ENCODE measurements around the gene NPB.

The NPB gene

DNA sequence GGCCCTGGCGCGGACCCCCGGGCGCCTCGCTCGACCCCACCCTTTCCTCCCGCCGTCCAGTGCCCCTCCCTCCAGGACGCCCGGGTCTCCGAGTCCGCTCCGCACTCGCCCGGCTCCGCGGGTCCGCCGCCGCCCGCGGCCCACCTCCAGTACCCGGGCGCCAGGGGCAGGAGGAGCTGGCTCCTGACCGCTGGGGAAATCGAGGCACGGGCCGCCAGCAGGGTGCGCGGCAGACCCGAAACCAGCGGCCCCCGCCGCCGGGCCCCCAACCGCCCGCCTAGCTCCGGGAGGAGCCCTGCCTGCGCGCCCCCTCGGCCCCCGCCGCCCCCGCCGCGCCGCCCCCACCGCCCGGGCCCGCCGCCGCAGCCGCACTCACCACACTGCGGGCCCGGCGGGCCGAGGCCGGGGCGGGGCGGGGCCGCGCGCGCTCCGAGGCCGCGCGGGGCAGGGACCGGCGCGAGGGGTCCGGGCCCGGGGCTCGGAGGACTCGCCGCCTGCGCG is 25.2 kb downstream of the NPB start:
- TF ChIP-seq POLR2AphosphoS5 (IDR thresholded peaks at IDR 0.05; ENCODE audit: low read depth, low read length) = no peak
- TF ChIP-seq TAF1 (IDR thresholded peaks at IDR 0.05; ENCODE audit: borderline replicate concordance, insufficient read depth, low read length) = no peak
- no peak for TF ChIP-seq FOXP2 (optimal IDR thresholded peaks at IDR 0.05; ENCODE audit: borderline replicate concordance, extremely low read depth, extremely low read length, insufficient read depth)
- TF ChIP-seq, protein P1, sequence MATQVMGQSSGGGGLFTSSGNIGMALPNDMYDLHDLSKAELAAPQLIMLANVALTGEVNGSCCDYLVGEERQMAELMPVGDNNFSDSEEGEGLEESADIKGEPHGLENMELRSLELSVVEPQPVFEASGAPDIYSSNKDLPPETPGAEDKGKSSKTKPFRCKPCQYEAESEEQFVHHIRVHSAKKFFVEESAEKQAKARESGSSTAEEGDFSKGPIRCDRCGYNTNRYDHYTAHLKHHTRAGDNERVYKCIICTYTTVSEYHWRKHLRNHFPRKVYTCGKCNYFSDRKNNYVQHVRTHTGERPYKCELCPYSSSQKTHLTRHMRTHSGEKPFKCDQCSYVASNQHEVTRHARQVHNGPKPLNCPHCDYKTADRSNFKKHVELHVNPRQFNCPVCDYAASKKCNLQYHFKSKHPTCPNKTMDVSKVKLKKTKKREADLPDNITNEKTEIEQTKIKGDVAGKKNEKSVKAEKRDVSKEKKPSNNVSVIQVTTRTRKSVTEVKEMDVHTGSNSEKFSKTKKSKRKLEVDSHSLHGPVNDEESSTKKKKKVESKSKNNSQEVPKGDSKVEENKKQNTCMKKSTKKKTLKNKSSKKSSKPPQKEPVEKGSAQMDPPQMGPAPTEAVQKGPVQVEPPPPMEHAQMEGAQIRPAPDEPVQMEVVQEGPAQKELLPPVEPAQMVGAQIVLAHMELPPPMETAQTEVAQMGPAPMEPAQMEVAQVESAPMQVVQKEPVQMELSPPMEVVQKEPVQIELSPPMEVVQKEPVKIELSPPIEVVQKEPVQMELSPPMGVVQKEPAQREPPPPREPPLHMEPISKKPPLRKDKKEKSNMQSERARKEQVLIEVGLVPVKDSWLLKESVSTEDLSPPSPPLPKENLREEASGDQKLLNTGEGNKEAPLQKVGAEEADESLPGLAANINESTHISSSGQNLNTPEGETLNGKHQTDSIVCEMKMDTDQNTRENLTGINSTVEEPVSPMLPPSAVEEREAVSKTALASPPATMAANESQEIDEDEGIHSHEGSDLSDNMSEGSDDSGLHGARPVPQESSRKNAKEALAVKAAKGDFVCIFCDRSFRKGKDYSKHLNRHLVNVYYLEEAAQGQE (IDR thresholded peaks at IDR 0.05; ENCODE audit: insufficient read depth in 1 of 2, low read depth in 2 of 2, low read length in 2 of 2) = no peak
- TF ChIP-seq SIN3A (IDR thresholded peaks at IDR 0.05; ENCODE audit: borderline replicate concordance, insufficient read depth, low read length) = no peak

DNA sequence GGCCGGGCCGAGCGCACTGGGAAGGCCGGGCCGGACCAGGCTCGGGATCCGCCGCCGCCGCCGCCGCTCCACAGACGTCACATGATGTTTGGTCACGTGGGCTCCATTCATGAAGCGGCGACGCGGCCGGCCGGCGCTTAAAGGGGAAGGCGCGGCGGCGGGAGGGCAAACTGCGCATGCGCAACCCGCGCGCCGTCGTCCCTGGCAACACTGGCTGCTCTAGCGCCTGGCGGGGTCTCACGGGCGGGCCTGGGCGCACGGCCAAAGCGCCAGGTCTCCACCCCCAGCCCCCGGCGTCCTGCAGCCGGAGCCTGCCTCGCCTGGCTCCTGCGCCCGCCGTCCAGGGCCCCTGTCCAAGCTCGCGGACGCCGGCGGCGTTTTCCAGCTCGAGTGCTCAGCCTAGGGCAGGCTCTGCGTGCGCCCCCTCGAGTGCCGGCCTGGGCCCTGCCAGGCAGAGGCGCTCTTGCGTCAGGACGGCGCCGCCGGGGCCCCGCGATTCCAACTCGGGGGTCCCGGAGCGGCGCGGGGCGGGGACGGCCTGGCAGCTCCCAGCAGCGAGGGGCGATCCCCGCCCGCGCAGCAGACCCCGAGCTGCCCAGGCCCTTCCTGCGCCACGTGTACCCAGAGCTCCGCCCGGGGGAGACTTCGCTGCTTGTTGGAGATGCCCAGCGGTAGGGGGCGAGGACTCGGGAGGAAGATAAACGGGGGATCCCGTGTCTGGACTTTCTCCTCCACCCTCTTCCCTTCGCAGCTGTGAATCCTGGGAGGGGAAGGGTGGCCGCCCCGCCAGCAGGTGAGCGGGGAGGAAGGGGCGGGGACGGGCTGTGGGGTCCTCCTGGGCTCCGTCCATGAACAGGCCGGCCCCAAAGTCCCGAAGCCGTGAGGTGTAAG is 25.9 kb downstream of the NPB start, which contains the start of gene MAFG:
Gene MAFG, minus strand, starts transcription at position 83 of the 891 bp plus-strand sequence. CDS start 4,550 bp downstream, outside the sequence.
- TF ChIP-seq, protein P1 (IDR thresholded peaks at IDR 0.05; ENCODE audit: insufficient read depth in 1 of 2, low read depth in 2 of 2, low read length in 2 of 2) = no peak
- TF ChIP-seq POLR2AphosphoS5 (IDR thresholded peaks at IDR 0.05; ENCODE audit: low read depth, low read length) (peak; percentile 60; the same call in 1 of the 2 replicates), SIN3A (IDR thresholded peaks at IDR 0.05; ENCODE audit: borderline replicate concordance, insufficient read depth, low read length) (peak; percentile 82; the same call in 1 of the 2 replicates)

DNA sequence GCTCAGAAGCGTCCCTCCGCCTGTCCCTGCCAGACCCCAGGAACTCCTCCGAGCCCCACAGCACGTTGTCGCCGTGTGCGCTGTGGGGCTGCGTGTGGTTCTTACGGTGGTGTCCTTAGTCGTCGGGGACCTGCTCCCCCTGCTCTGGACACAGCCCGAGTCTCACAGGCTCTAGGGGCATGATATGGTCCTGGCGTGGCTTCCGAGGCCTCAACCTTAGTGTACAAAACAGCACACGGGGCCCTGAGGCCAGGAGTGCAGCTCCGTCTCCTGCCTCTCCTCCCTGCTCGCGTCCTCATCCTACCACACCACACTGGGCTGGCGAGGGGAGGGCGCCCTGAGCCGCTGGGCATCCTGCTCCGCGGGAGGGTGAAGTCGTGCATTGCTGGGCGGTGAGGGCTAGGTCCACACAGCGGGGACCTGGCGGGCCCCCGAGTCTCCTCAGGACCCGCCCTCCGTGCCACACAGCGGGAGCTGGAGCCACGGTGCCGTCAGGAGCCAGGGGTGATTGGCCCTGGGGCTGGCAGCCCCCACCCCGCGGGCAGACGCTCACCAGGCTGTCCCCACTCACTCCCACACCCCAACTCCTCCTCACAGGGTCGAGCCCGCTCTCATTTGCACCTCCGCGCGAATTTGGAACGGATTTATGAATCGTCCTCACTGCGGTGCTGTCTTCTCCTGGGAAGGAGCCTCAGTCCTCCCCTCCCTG is 26.7 kb downstream of the NPB start:
- peak; percentile 72; the same call in 1 of the 2 replicates for TF ChIP-seq SIN3A (IDR thresholded peaks at IDR 0.05; ENCODE audit: borderline replicate concordance, insufficient read depth, low read length)
- 0 out of 2 replicates have a peak, but pooled peaks have one; percentile 27 for TF ChIP-seq POLR2AphosphoS5 (IDR thresholded peaks at IDR 0.05; ENCODE audit: low read depth, low read length)
- no peak; the same call in 1 of the 2 replicates for TF ChIP-seq TAF1 (IDR thresholded peaks at IDR 0.05; ENCODE audit: borderline replicate concordance, insufficient read depth, low read length)
- TF ChIP-seq, protein P1 (IDR thresholded peaks at IDR 0.05; ENCODE audit: insufficient read depth in 1 of 2, low read depth in 2 of 2, low read length in 2 of 2) = peak in 1 of 2 experiments; percentile 28; a peak in 1 of 4 replicates

DNA sequence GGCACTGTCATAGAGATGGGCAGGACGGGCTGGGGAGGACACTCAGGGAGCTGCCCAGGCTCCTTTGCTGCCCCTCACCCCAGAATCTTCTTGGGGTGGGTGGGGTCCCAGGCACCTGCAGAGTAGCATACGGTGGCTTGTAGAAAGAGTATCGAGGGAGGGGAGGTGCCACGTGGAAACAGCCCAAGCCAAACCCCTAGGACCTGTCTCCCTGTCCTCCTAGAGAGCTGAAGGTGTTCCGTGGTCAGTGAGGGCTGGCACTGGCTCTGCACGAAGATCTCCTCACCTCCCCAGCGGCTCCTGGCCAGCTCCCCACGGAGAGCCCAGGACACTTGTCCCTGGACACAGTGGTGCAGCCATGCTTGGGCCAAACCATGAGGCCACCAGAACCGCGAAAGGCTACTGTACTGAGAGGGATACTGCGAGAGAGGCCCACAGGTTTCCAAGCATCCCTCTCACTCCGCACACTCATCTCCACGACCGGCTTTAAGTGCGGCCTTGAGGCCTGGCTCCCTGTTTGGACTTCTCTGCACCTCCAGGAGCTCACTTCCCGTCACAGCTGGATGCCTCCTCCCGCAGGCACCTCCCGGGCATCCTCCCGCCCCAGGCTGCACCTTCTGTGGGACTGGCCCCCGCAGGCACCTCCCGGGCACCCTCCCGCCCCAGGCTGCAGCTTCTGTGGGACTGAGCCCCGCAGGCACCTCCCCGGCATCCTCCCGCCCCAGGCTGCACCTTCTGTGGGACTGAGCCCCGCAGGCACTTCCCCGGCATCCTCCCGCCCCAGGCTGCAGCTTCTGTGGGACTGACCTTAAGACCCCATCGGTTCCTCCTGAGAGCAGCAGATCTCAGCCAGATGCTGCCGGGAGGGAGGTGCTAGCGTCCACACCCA is 27.5 kb downstream of the NPB start:
- no peak for TF ChIP-seq TAF1 (IDR thresholded peaks at IDR 0.05; ENCODE audit: borderline replicate concordance, insufficient read depth, low read length)
- no peak for TF ChIP-seq SIN3A (IDR thresholded peaks at IDR 0.05; ENCODE audit: borderline replicate concordance, insufficient read depth, low read length)
- no peak for TF ChIP-seq FOXP2 (optimal IDR thresholded peaks at IDR 0.05; ENCODE audit: borderline replicate concordance, extremely low read depth, extremely low read length, insufficient read depth)
- TF ChIP-seq, protein P1 (IDR thresholded peaks at IDR 0.05; ENCODE audit: insufficient read depth in 1 of 2, low read depth in 2 of 2, low read length in 2 of 2) = no peak
- no peak for TF ChIP-seq POLR2AphosphoS5 (IDR thresholded peaks at IDR 0.05; ENCODE audit: low read depth, low read length)
